Central memory CD8-positive, alpha-beta T cell (primary cell): ENCODE data around the gene TMEM119.

ENCODE experiments used
- ATAC-seq: fragments of 150-1000 bp; cut with Tn5 transposase; replicated peaks from 2 replicates; pipeline ENCODE4 v1.10.0; 2022; ENCODE audit warnings: mild to moderate bottlenecking, moderate FRiP score, moderate number of reproducible peaks; ENCODE audit not compliant: poor library complexity, severe bottlenecking; ENCODE audit errors: extremely low read depth
- DNase-seq, 2 donors: peaks; one replicate each; pipeline ENCODE4 v3.0.0; 2021; ENCODE audit warnings: low spot score in 2 of 2
- H3K27ac Mint-ChIP-seq: one replicate; pipeline ENCODE4 v1.8.0; 2022; ENCODE audit warnings: low read depth, mild to moderate bottlenecking, moderate library complexity, mixed read lengths
- H3K27me3 Mint-ChIP-seq: one replicate; pipeline ENCODE4 v1.8.0; 2022; ENCODE audit warnings: mixed read lengths
- H3K36me3 Mint-ChIP-seq: one replicate; pipeline ENCODE4 v1.8.0; 2022; ENCODE audit warnings: mild to moderate bottlenecking, moderate library complexity, mixed read lengths; ENCODE audit not compliant: insufficient read depth
- H3K4me1 Mint-ChIP-seq: one replicate; pipeline ENCODE4 v1.8.0; 2022; ENCODE audit warnings: mixed read lengths
- H3K4me3 Mint-ChIP-seq: one replicate; pipeline ENCODE4 v1.8.0; 2022; ENCODE audit warnings: mild to moderate bottlenecking, moderate library complexity, mixed read lengths
- H3K9me3 Mint-ChIP-seq: one replicate; pipeline ENCODE4 v1.8.0; 2022; ENCODE audit warnings: mixed read lengths

TMEM119 gene

DNA sequence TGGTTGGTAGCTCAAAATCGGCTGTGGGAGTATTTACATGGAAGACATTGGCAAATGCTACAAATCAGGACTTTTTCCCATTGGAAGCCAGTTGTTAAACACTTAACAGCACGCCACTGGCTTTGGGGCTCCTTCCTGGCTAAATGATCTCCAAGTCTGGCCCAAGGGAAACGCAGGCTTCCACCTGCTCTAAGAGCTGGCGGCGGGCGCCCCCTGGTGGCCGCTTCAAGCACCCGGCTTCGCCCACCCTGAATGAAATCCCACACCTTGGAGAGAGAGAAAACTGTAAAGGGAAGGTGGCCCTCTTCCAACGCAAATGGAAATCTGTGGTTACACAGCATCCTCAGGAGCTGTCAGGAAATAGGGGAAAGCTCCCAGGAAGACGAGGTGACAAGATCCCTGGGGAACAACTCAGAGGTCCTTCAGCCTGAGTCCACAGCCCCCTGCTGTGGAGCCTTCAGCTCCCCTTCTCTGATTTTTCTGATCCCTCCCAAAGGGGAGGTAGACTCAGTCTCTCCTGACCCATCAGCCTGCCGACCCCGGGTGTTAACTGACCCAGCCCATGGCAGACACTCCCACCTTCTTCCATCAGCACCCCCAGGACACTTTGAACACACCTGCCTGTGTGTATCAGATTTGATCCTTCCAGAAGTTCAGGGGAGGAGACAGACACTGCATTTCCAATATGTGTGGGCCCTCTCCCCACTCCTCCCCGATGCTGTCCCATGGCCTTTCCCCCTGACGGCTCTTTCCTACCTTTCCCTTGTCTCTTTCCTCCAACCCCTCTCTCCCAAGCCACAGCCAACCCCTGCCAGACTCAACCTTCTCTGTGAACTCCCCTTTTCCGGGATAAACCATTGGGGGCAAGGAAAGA is 20.4 kb upstream of the TMEM119 start:
- H3K27me3 Mint-ChIP-seq = no peaks in the 10 kb centered on the region
- H3K4me3 Mint-ChIP-seq = peak overlapping the region; percentile 64
- DNase-seq (peak; percentile 65 to 77), ATAC-seq (peak; percentile 57)
- H3K9me3 Mint-ChIP-seq = no peaks in the 10 kb centered on the region
- H3K36me3 Mint-ChIP-seq = peaks cover 43% of the 10 kb centered on the region
- H3K27ac Mint-ChIP-seq = peak overlapping the region; percentile 96
- peaks cover 63% of the 10 kb centered on the region for H3K4me1 Mint-ChIP-seq

DNA sequence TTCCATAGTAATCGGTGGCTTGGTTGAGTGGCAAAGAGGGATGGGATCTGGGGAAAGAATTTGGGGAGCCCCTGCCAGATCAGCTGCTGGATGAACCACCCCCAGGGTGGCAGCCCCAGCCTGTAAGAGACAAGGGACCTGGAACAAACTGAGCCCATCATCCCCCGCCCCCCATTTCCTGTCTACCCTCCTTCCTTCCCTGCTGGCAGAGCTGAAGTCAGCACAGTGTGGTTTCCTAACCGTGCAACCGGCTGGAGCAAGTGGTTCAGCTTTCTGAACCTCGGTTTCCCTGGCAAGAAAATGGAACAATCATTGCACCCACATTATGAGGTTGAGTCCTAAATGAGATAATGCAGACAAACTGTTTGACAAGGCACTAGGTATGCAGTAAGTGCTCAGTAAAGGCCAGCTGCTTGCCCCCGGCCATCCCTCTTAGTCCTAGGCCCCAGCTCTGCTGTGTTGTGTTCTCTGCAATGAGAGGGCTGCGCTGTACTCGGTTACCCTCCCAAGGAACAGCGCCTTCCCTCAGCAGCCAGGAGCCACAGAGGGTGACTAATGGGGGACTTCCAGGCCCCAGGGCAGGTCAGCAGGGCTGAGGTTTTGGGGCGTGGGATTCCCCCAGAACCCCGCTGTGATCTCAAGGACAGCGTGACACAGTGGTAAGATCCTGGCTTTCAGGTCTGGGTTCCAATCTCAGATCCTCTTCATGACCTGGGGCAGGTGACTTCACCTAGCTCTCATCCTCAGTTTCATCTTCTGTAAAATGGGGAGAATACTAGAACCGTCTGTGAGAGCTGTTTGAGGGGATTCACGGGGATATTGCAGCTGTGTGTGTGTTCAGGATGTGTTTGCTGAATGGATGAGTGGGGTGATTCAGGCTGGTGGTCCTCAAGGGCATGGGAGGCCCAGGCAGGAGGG is 19.3 kb upstream of the TMEM119 start:
- peaks cover 33% of the 10 kb centered on the region for H3K36me3 Mint-ChIP-seq
- no peaks in the 10 kb centered on the region for H3K27me3 Mint-ChIP-seq
- H3K27ac Mint-ChIP-seq = peak overlapping the region; percentile 96
- H3K4me3 Mint-ChIP-seq = peak overlapping the region; percentile 64
- DNase-seq (peak; percentile 41 to 68), ATAC-seq (peak; percentile 87)
- peaks cover 58% of the 10 kb centered on the region for H3K4me1 Mint-ChIP-seq
- H3K9me3 Mint-ChIP-seq = no peaks in the 10 kb centered on the region

DNA sequence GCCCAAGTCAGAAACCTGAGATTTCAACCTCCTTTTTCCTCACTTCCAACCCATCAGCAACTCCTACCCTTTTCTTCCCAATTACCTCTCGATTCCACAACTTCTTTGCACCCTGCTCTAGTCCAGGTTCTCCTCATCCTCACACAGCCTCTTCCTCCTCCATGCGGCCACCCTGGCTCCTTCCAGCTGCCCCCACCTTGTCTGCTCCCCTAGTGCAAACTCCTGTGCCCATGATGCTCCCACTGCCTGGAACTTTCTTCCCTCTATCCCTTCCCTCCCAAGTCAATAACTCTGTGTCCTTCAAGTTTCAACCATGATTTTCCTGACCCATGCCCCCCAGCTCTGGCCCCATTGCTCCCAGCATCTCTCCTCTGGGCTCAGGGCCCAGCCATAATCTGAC is 18.5 kb upstream of the TMEM119 start:
- H3K27ac Mint-ChIP-seq = peak overlapping the region; percentile 96

DNA sequence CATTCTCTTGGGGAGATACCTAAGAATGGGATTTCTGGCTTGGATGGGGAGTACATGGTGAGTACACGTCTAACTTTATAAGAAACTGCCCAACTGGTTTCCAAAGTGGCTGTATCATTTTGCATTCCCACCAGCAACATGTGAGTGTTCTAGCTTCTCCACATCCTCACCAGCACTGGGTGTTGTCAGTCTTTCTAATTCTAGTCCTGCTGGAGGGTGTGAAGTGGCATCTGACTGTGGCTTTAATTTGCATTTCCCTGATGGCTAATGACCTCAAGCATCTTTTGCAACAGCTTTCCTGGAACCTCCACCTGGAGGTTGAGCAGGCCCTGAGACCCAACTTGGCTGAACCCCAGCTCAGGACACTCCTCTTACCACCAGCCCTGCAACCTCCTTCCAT is 18.0 kb upstream of the TMEM119 start:
- Mint-ChIP-seq H3K36me3 (peaks cover 22% of the 10 kb centered on the region), H3K4me1 (peaks cover 49% of the 10 kb centered on the region), H3K27ac (peak overlapping the region; percentile 96), H3K27me3 (no peaks in the 10 kb centered on the region), H3K4me3 (no peak overlapping the region), H3K9me3 (no peaks in the 10 kb centered on the region)
- ATAC-seq (no peak), DNase-seq (no peak)

More for the DNA sequence above, 18.5 kb upstream of the TMEM119 start:
- Mint-ChIP-seq H3K4me3 (peak overlapping the region; percentile 64), H3K4me1 (peaks cover 54% of the 10 kb centered on the region), H3K36me3 (peaks cover 26% of the 10 kb centered on the region), H3K9me3 (no peaks in the 10 kb centered on the region), H3K27me3 (no peaks in the 10 kb centered on the region)
- no peak for ATAC-seq
- no peak for DNase-seq

DNA sequence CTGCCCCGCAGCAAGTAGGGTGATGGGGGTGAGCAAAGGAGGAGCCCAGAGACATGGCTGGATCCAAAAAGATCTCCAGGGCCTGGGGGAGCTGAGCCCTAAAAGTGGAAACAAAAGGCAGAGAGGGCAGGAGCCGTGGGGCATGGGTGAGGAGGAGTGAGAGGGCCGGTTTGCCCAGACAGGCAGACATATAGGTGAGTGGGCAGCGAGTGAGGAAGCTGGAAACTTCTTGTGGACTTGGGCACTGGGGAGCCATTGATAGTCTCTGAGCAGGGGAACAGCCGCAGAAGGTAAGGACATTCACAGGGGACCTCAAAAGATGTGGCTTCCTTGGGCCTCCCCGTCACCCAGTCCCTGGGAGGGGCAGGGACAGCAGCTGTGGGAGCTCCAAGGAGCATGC is 16.8 kb upstream of the TMEM119 start:
- H3K36me3 Mint-ChIP-seq = peaks cover 16% of the 10 kb centered on the region
- H3K27me3 Mint-ChIP-seq = no peaks in the 10 kb centered on the region
- no peak overlapping the region for H3K4me3 Mint-ChIP-seq
- ATAC-seq = no peak
- peak overlapping the region; percentile 77 for H3K27ac Mint-ChIP-seq
- no peak for DNase-seq
- no peaks in the 10 kb centered on the region for H3K9me3 Mint-ChIP-seq
- peaks cover 43% of the 10 kb centered on the region for H3K4me1 Mint-ChIP-seq

DNA sequence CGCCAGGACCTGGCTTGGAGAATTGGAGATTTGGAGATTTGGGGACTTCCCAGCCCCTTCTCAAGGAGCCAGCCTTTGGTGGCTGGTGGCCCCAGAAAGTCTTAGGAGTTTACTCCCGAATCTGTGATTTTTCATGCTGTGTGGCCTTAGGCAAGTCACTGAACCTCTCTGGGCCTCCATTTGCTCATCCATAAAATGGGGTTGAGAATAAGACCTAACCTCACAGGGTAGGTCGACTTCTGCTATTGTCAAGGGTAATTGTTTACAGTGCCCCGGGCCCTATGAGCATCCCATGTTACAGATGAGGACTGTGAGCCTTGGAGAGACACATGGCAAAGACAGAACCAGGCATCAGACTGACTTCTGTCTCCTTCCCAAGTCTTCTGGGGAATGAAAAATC is 16.2 kb upstream of the TMEM119 start:
- H3K4me3 Mint-ChIP-seq = no peak overlapping the region

DNA sequence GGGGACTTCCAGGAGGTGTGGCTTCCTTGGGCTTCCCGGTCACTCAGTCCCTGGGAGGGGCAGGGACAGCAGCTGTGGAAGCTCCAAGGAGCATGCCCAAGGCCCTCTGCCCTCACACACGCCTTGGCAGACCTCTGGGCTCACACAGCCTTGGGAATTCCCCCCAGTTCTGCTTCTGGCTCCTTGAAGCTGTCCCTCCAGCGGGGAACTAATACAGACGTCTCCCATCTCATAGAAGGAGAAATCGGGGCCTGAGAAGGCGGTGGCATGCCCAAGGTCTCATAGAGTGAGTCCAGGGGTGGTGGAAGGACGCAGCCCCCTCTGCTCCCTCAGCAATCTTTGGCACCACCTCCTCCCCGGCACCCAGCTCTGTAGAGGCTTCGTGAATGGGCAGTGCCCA is 15.7 kb upstream of the TMEM119 start:
- peaks cover 16% of the 10 kb centered on the region for H3K36me3 Mint-ChIP-seq
- no peaks in the 10 kb centered on the region for H3K9me3 Mint-ChIP-seq
- H3K27ac Mint-ChIP-seq = peak overlapping the region; percentile 77
- ATAC-seq (no peak), DNase-seq (no peak)
- H3K27me3 Mint-ChIP-seq = no peaks in the 10 kb centered on the region
- H3K4me3 Mint-ChIP-seq = no peak overlapping the region
- peaks cover 35% of the 10 kb centered on the region for H3K4me1 Mint-ChIP-seq

More for the DNA sequence above, 16.2 kb upstream of the TMEM119 start:
- Mint-ChIP-seq H3K27ac (peak overlapping the region; percentile 77), H3K4me1 (peaks cover 40% of the 10 kb centered on the region), H3K27me3 (no peaks in the 10 kb centered on the region), H3K36me3 (peaks cover 16% of the 10 kb centered on the region), H3K9me3 (no peaks in the 10 kb centered on the region)
- DNase-seq (no peak), ATAC-seq (no peak)

DNA sequence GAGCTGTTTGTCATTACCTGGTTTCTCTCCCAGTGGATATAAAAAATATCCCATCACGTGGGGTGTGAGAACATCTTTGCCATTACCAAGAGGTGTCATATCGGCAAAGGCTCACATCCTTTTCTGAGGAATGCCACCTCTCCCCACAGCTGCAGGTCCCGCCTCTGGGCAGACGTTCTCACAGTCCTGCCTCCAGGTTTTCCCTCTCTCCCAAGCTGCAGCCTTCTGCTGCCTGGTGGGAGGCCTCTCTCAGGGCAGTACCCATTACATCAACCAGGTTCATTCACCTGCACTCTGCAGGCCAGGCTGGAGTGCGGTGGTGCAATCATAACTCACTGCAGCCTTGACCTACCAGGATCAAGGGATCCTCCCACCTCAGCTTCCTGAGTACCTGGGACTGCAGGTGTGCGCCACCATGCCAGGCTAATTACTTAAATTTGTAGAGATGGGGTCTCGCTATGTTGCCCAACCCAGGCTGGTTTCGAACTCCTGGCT is 15.0 kb upstream of the TMEM119 start:
- DNase-seq = no peak
- Mint-ChIP-seq H3K27me3 (no peaks in the 10 kb centered on the region), H3K4me1 (peaks cover 28% of the 10 kb centered on the region), H3K9me3 (no peaks in the 10 kb centered on the region), H3K36me3 (peaks cover 13% of the 10 kb centered on the region), H3K27ac (no peak overlapping the region), H3K4me3 (no peak overlapping the region)
- no peak for ATAC-seq

DNA sequence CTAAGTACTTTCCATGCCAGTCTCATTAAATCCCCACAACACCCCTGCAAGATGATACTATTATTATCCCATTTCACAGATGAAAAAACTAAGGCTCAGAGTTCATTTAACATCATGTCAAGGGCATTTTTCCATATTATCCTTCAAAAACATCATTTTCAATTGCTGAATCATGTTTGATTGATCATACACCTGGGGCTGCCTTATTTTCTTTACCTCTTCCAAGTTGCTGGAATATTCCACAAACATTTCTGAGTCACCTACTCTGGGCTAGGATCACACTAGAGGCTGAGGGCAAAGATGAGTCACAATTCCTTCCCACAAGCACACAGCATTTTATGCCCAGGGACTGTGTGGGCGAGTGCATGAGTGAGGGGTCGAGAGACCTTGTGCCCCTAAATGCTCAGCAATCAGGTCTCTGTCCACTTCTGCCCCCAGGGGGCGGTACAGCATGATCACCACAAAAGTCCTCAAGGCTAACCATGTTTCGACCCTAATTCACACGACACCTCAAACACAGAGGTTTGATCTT is 14.1 kb upstream of the TMEM119 start:
- Mint-ChIP-seq H3K9me3 (no peaks in the 10 kb centered on the region), H3K36me3 (peaks cover 8% of the 10 kb centered on the region), H3K27me3 (no peaks in the 10 kb centered on the region), H3K4me1 (peaks cover 19% of the 10 kb centered on the region), H3K27ac (peak overlapping the region; percentile 41), H3K4me3 (no peak overlapping the region)
- ATAC-seq (no peak), DNase-seq (peak; percentile 40 to 47)

DNA sequence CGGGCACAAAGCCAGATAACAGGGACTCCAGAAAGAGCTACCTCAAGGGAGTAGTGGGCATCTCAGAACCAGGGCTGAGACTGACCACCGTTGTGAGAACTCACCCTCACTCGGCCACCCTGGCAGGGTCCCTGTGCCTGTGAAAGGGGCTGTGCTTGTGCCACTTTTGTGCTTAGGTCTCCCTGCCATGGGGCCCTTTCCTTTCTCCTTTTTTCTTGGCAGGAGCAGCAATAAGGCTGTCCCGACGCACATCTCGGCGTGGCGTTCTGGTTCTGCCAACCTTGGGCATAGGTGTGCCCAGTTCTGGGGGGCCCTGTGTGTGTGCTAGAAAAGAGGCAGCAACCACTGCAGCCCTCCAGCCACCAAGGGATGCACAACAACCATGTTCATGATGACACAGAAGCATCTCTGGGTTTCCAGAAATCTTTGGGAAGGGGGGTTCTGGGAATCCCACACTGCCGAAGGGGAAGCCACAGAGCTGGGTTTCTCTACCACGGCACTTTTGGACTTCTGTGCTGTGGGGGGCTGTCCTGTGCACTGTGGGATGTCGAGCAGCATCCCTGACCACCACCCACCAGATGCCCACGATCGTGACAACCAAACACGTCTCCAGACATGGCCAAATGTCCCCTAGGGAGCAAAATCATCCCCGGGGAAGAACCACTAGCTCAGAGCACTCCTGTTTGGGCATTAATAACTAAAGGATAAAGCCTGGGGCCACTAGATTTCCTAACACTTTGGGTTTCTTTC is 13.1 kb upstream of the TMEM119 start:
- H3K4me1 Mint-ChIP-seq = peaks cover 12% of the 10 kb centered on the region
- peaks cover 4% of the 10 kb centered on the region for H3K36me3 Mint-ChIP-seq
- DNase-seq = no peak
- H3K9me3 Mint-ChIP-seq = no peaks in the 10 kb centered on the region
- no peak overlapping the region for H3K4me3 Mint-ChIP-seq
- ATAC-seq = no peak
- H3K27ac Mint-ChIP-seq = no peak overlapping the region
- H3K27me3 Mint-ChIP-seq = no peaks in the 10 kb centered on the region

DNA sequence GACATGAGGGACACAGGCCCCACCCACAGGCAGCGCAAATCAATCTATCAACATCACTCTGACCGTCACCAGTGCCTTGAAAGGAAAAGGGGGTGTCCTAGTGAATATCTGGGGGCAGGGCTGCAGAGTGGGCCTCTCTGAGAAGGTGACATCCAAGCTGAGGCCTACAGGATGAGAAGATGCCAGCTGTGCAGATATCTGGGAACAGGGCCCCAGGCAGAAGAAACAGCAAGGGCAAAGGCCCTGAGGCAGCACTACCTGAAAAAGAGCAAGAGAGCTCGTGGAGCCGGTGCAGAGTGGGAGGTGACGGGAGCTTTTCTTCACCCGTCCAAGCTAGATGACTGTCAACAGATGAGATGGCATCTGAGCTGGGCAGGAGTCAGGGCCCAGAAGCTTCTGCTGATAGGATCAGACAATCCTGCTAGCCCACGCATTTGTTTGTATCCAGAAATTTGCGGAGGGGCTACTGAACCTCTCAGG is 12.5 kb upstream of the TMEM119 start:
- ATAC-seq (no peak), DNase-seq (no peak)
- Mint-ChIP-seq H3K4me1 (peaks cover 12% of the 10 kb centered on the region), H3K36me3 (peaks cover 7% of the 10 kb centered on the region), H3K27me3 (no peaks in the 10 kb centered on the region), H3K4me3 (no peak overlapping the region), H3K9me3 (no peaks in the 10 kb centered on the region), H3K27ac (peak overlapping the region; percentile 55)
